SH-SY5Y (cell line): ENCODE results near the gene UBXN6.

Source experiments
- GATA2 ChIP-seq: IDR thresholded peaks from 2 replicates; pipeline ENCODE4 v1.6.1; 2011; ENCODE audit warnings: mild to moderate bottlenecking, low read depth, low read length
- GATA3 ChIP-seq: IDR thresholded peaks from 2 replicates; pipeline ENCODE4 v1.6.1; 2011; ENCODE audit warnings: low read depth, mild to moderate bottlenecking, low read length, moderate library complexity

GRCh38 chr19:4502282-4503131, 44.9 kb upstream of the UBXN6 start:
- no peak for TF ChIP-seq GATA3
- no peak for TF ChIP-seq GATA2
